ENCODE data around the gene ADAMTS17.
A peak's percentile ranks its signal among the peaks of the same experiment; 100 is the strongest.

ADAMTS17 gene

DNA sequence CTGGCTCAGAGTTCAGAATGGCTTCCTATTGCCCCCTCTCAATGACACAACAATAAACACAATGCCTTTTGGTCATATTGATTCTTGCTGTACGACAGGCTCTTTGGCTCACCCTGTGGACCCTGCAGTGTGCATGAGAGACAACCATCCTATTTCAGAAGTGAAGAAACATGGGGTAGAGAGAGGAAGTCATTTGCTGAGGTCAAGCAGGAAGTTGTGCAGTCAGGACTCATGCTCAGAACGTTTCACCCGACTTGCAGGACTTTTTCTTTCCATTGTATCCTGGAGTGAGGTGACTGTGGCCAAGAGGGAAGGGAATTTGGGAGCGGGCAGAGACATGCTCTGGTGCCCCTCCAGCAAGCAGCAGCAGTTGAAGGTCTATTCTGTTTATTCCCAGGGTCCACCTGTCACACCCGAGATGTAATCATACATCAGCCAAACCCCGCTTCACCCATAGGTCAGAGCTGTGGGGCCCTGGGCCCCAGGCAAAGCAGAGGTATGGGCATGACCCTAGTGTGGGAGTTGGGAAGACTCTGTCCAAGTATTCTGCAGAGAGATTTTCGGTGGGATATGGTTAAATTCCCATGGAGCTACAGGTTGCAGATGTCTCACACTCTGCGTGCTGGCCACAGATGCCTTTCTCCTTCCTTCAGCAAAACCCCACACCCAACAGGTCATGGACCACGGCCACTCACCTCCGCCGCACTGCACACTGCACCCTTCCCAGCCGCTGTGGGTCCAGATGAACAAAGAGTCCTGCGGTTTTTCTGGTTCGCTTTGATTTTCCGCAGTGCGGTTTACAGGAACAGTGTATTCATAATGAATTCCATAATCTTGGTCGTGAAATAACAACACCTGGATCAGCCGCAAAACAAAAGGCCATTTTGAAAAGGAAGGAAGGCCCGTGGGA, 290.6 kb downstream of the ADAMTS17 start:
- no peak overlapping the region for H3K27ac ChIP-seq
- TF ChIP-seq, protein P1, sequence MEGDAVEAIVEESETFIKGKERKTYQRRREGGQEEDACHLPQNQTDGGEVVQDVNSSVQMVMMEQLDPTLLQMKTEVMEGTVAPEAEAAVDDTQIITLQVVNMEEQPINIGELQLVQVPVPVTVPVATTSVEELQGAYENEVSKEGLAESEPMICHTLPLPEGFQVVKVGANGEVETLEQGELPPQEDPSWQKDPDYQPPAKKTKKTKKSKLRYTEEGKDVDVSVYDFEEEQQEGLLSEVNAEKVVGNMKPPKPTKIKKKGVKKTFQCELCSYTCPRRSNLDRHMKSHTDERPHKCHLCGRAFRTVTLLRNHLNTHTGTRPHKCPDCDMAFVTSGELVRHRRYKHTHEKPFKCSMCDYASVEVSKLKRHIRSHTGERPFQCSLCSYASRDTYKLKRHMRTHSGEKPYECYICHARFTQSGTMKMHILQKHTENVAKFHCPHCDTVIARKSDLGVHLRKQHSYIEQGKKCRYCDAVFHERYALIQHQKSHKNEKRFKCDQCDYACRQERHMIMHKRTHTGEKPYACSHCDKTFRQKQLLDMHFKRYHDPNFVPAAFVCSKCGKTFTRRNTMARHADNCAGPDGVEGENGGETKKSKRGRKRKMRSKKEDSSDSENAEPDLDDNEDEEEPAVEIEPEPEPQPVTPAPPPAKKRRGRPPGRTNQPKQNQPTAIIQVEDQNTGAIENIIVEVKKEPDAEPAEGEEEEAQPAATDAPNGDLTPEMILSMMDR (conservative IDR thresholded peaks at IDR 0.05): no peak
- no peak for TF ChIP-seq ZFX (IDR thresholded peaks at IDR 0.05)

DNA sequence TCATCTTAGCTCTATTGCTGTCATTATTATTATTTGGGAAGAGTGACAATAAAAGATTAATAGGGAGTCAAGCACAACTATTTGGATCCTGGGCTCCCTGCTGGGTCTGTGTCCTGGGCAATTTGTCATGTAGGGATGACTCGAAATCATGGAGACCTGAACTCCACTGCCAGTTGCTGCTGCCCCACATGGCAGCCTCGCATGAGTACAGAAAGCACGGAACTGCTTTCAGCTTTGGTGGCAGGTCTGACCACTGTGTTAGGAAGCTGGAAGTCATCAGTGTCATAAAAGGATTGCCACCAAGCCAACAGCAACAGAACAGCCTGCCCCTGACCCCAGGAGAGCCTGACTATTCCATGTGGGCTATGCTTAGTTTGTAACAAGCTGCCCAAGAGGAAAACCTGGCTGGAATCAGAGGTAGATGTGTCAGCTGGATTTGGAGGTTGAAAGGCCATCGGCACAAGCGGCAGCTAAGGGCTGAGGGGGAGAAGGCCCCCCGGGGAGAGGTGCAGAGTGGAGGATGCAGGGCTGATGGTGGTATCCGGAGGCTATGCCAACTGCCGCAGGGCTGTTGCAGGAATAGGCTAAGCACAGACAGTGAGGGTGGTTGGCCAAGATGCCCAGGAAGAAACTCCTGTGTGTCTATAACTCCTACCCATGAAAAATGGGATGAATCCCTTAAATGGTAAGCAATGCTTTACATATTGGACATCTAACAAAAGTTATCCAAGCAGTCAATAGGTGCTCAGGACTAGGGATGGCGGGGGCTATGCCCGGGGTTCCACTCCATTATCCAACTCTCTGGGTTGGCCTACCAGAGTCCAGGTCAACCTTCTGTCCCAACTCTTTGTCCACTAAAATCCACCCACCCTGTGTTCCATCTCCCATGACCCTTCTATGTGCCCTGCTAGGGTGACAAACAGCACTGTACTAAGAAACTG, 291.6 kb downstream of the ADAMTS17 start:
- no peak overlapping the region for H3K27ac ChIP-seq
- TF ChIP-seq, protein P1 (conservative IDR thresholded peaks at IDR 0.05): no peak
- no peak for TF ChIP-seq ZFX (IDR thresholded peaks at IDR 0.05)

DNA sequence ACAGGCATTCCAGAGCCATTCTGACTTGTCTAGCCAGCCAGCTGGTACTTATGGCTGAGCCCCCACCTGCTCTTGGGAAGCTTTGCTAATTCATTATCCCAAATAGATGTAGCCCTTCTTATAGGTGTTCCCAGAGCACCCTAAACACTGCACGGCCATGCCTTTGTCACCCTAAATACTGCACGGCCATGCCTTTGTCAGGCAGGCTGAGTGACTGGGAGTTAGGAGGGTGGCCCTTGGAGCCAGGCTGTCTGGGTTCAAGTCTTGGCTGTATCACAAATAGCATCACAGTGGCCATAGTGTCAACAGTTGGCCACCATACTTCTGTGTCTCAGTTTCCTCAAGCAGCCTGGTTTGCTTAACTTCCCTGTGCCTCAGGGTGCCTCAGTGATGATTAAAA, 292.3 kb downstream of the ADAMTS17 start:
- TF ChIP-seq, protein P1 (conservative IDR thresholded peaks at IDR 0.05): no peak
- TF ChIP-seq ZFX (IDR thresholded peaks at IDR 0.05): no peak
- no peak overlapping the region for H3K27ac ChIP-seq

DNA sequence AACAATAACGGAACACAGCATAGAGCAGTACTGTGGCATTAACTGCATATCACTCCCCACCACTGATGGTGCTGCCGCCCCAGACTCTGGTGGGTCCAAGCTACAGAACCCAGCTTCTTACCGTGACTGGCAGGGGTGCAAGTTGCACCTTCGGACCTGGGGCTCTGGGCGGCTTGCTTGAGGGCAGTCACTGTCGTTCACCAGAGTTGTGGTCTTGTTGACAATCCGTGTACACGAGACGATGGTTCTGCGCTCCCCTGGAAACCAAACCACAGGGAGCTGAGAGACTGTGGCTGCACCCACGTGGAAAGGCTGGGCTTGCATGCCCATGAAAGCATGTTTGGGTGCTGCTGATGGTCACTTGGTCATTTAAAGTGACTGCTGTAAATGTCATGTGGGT, 293.0 kb downstream of the ADAMTS17 start:
- H3K27ac ChIP-seq: no peak overlapping the region
- no peak for TF ChIP-seq ZFX (IDR thresholded peaks at IDR 0.05)
- TF ChIP-seq, protein P1 (conservative IDR thresholded peaks at IDR 0.05): no peak

DNA sequence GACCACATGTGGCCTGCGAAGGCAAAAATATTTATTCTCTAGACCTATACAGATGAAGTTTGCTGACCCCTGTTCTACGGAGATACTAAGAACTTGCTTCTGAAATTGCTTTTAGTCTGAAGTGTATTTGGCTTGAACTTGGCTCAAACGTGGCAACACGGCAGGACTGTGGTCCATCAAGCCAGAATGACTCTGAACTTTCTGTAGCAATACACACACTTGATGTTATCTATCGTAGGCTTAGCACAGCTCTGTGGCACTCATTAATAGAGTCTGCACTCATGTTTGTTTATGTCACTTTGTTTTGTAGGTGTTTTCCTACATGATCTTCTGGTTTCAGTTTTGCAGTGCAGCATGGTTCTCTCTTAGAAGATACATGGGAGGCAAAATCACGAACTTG, 298.1 kb downstream of the ADAMTS17 start:
- TF ChIP-seq, protein P1 (conservative IDR thresholded peaks at IDR 0.05): no peak
- no peak for TF ChIP-seq ZFX (IDR thresholded peaks at IDR 0.05)
- H3K27ac ChIP-seq: peak overlapping the region; percentile 76; the same call in 1 of the 2 replicates

DNA sequence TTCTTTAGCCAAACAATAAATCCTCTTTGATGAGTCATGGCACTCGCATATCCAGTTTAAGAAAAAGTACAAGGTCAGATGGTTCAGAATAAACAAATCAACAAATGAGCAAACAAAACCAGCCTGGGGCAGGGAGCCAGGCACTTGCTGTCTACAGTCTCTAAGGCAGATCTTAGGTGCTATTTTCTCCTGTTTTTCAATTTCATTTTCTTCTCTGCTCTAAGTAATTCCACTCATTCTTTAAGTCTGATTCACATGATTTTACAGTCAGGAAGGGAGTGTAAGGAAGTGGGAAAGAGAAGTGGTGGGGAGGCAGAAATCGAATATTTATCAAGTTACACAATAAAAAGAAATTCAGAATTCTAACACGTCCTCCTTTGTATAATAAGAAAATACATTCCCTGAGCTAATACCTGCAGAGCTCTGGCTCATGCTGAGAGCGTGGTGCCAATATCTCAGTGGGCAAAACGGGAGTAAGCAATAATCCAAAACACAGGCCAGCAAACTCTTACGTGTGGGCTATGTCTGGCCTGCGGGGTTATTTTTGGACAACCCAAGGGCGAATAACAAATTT, 298.6 kb downstream of the ADAMTS17 start:
- no peak for TF ChIP-seq ZFX (IDR thresholded peaks at IDR 0.05)
- H3K27ac ChIP-seq: peak overlapping the region; percentile 76; the same call in 1 of the 2 replicates

DNA sequence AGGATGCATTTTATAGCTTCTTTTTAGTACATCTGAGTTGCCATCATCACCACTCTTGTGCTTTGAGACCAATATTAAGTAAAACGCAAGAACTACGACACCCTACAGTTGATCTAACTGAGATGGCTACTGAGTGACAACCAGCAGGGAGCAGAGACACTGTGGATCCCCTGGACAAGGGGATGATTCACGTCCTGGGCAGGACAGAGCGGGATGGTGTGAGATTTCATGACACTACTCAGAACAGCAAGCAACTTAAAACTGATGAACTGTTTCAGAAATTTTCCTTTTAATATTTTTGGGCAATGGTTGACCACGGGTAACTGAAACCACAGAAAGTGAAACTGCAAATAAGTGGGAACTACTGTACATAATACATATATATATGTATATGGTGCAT, 299.2 kb downstream of the ADAMTS17 start:
- peak overlapping the region; percentile 70; the same call in 1 of the 2 replicates for H3K27ac ChIP-seq
- TF ChIP-seq, protein P1 (conservative IDR thresholded peaks at IDR 0.05): no peak; the same call in 1 of the 2 replicates
- TF ChIP-seq ZFX (IDR thresholded peaks at IDR 0.05): no peak
